Gastrocnemius medialis (tissue), 4 donors: ENCODE measurements around the gene DNAJC7.

Experiments used
- CTCF ChIP-seq, 5 experiments: fragments of 450-650 bp in 3 of 5; fragments of 200-600 bp in 2 of 5; sonication (generic) in 2 of 5; IDR thresholded peaks in 4 of 5; conservative IDR thresholded peaks in 1 of 5; 1 replicate in 4 of 5; 2 replicates in 1 of 5; pipeline ENCODE4 v1.5.1; 2016 to 2019; ENCODE audit warnings: antibody characterized with exemption in 5 of 5, mild to moderate bottlenecking in 3 of 5, moderate library complexity in 3 of 5
- POLR2A ChIP-seq, 2 donors: fragments of 450-650 bp; IDR thresholded peaks; one replicate each; pipeline ENCODE4 v1.6.1; 2017; ENCODE audit warnings: antibody characterized with exemption in 2 of 2, mild to moderate bottlenecking in 2 of 2, moderate library complexity in 2 of 2

GRCh38 chr17:42045719-42046118 is 28.5 kb upstream of the DNAJC7 start:
- TF ChIP-seq CTCF (IDR thresholded peaks at IDR 0.05 in 4 of 5, conservative IDR thresholded peaks at IDR 0.05 in 1 of 5): no peak
- TF ChIP-seq POLR2A (IDR thresholded peaks at IDR 0.05): no peak
